Mucosa of stomach (tissue), 1 donor: ENCODE data around the gene ARMC6.

Experiments
- H3K27me3 ChIP-seq: one replicate; pipeline ENCODE4 v1.7.0; 2013; ENCODE audit warnings: mild to moderate bottlenecking, low read length; ENCODE audit not compliant: control insufficient read depth, insufficient read depth
- H3K36me3 ChIP-seq: one replicate; pipeline ENCODE4 v1.7.0; 2013; ENCODE audit warnings: low read length; ENCODE audit not compliant: control insufficient read depth, insufficient read depth
- H3K4me1 ChIP-seq: one replicate; pipeline ENCODE4 v1.7.0; 2013; ENCODE audit warnings: mild to moderate bottlenecking, low read length; ENCODE audit not compliant: control insufficient read depth, insufficient read depth
- H3K4me3 ChIP-seq: one replicate; pipeline ENCODE4 v1.7.0; 2013; ENCODE audit warnings: low read length
- H3K9ac ChIP-seq: one replicate; pipeline ENCODE4 v1.7.0; 2013; ENCODE audit warnings: mild to moderate bottlenecking, low read length, moderate library complexity
- H3K9me3 ChIP-seq: one replicate; pipeline ENCODE4 v1.7.0; 2013; ENCODE audit warnings: mild to moderate bottlenecking, low read length, moderate library complexity; ENCODE audit not compliant: control insufficient read depth
- donor health status: Pancreatic carcinoma.

Gene ARMC6

GRCh38 chr19:19033426-19034203 is at the start of gene ARMC6, which contains the start of gene SUGP2:
TSS of gene ARMC6 (plus strand) at chr19:19033603. CDS start at chr19:19034210, 607 bp downstream.
TSS of gene SUGP2 (minus strand) at chr19:19033517. CDS start at chr19:19031071, 2,446 bp downstream.
- Histone ChIP-seq H3K4me3 (peak within 1 kb of the TSS; percentile 77), H3K9ac (peak within 1 kb of the TSS; percentile 78), H3K36me3 (peaks cover 8% of the 10 kb centered on the region), H3K27me3 (no peaks in the 10 kb centered on the region), H3K4me1 (peaks cover 16% of the 10 kb centered on the region), H3K9me3 (no peaks in the 10 kb centered on the region)

DNA sequence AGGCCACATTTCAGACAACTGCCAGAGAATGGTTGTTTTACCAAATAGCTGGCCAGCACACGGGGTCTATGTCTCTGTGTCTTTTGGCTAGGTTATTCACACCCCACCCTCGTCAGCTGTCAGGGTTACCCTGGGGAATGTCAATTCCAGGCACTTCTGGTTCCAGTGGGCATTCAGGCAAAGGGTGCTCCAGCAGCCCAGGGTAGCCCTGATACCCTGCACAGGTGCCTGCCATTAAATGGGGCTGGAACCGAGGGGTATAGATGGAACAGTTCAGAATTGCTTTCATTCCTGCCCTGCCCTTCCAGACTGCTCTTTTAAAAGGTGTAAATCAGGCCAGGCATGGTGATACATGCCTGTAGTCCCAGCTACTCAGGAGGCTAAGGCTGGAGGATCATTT is 49.2 kb upstream of the ARMC6 start:
- Histone ChIP-seq H3K9ac (no peak overlapping the region), H3K4me3 (no peak overlapping the region), H3K4me1 (no peaks in the 10 kb centered on the region), H3K27me3 (peaks cover 10% of the 10 kb centered on the region), H3K9me3 (no peaks in the 10 kb centered on the region), H3K36me3 (no peaks in the 10 kb centered on the region)

GRCh38 chr19:18985257-18985656 is 48.1 kb upstream of the ARMC6 start:
- H3K36me3 ChIP-seq = no peaks in the 10 kb centered on the region
- peaks cover 10% of the 10 kb centered on the region for H3K27me3 ChIP-seq
- H3K9me3 ChIP-seq = no peaks in the 10 kb centered on the region
- H3K4me1 ChIP-seq = no peaks in the 10 kb centered on the region
- H3K4me3 ChIP-seq = no peak overlapping the region
- no peak overlapping the region for H3K9ac ChIP-seq

GRCh38 chr19:18987456-18987855 is 45.9 kb upstream of the ARMC6 start:
- H3K4me1 ChIP-seq = no peaks in the 10 kb centered on the region
- no peaks in the 10 kb centered on the region for H3K9me3 ChIP-seq
- H3K27me3 ChIP-seq = peaks cover 8% of the 10 kb centered on the region
- H3K36me3 ChIP-seq = no peaks in the 10 kb centered on the region
- H3K4me3 ChIP-seq = no peak overlapping the region
- H3K9ac ChIP-seq = no peak overlapping the region

GRCh38 chr19:18989316-18989715 is 44.1 kb upstream of the ARMC6 start:
- no peak overlapping the region for H3K4me3 ChIP-seq
- H3K9me3 ChIP-seq = no peaks in the 10 kb centered on the region
- H3K4me1 ChIP-seq = no peaks in the 10 kb centered on the region
- peaks cover 4% of the 10 kb centered on the region for H3K27me3 ChIP-seq
- H3K36me3 ChIP-seq = no peaks in the 10 kb centered on the region
- H3K9ac ChIP-seq = no peak overlapping the region

- H3K9ac ChIP-seq = no peak overlapping the region
- no peaks in the 10 kb centered on the region for H3K36me3 ChIP-seq
- no peaks in the 10 kb centered on the region for H3K4me1 ChIP-seq
- no peak overlapping the region for H3K4me3 ChIP-seq
- peaks cover 4% of the 10 kb centered on the region for H3K27me3 ChIP-seq
- H3K9me3 ChIP-seq = no peaks in the 10 kb centered on the region
Measured at GRCh38 chr19:18990128-18990708, 43.2 kb upstream of the ARMC6 start.

- Histone ChIP-seq H3K9ac (no peak overlapping the region), H3K36me3 (no peaks in the 10 kb centered on the region), H3K9me3 (no peaks in the 10 kb centered on the region), H3K4me3 (no peak overlapping the region), H3K27me3 (peaks cover 4% of the 10 kb centered on the region), H3K4me1 (no peaks in the 10 kb centered on the region)
Measured at GRCh38 chr19:18991006-18991405, 42.4 kb upstream of the ARMC6 start.

DNA sequence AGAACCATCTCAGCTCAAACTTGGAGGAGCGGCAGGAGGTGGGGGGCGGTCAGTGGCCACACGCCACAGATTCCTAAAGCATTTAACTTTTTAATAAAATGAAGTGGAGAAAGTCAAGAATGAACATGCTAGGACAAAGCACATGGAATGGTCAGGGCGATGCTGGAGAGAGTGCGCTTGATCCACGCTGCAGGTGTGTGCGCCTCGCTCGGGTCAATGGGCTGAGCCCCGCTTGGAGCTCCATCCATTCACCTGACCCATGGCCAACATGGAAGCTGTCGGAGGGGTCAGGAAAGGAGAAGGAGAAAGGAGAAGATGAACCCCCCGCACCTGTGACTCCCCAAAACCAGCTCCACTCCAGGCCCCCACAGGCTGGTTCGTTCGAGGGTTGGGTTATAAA is 41.9 kb upstream of the ARMC6 start:
- no peaks in the 10 kb centered on the region for H3K4me1 ChIP-seq
- no peak overlapping the region for H3K4me3 ChIP-seq
- H3K27me3 ChIP-seq = peaks cover 4% of the 10 kb centered on the region
- H3K36me3 ChIP-seq = no peaks in the 10 kb centered on the region
- no peak overlapping the region for H3K9ac ChIP-seq
- H3K9me3 ChIP-seq = no peaks in the 10 kb centered on the region

- peaks cover 3% of the 10 kb centered on the region for H3K27me3 ChIP-seq
- H3K4me3 ChIP-seq = no peak overlapping the region
- H3K9ac ChIP-seq = no peak overlapping the region
- H3K9me3 ChIP-seq = no peaks in the 10 kb centered on the region
- H3K36me3 ChIP-seq = no peaks in the 10 kb centered on the region
- H3K4me1 ChIP-seq = no peaks in the 10 kb centered on the region
Measured at GRCh38 chr19:18992696-18993095, 40.7 kb upstream of the ARMC6 start.

- Histone ChIP-seq H3K4me3 (no peak overlapping the region), H3K27me3 (no peaks in the 10 kb centered on the region), H3K9me3 (no peaks in the 10 kb centered on the region), H3K9ac (no peak overlapping the region), H3K36me3 (no peaks in the 10 kb centered on the region), H3K4me1 (no peaks in the 10 kb centered on the region)
Measured at GRCh38 chr19:18993115-18993514, 40.3 kb upstream of the ARMC6 start.

- peaks cover 5% of the 10 kb centered on the region for H3K36me3 ChIP-seq
- no peak overlapping the region for H3K4me3 ChIP-seq
- no peak overlapping the region for H3K9ac ChIP-seq
- no peaks in the 10 kb centered on the region for H3K27me3 ChIP-seq
- no peaks in the 10 kb centered on the region for H3K4me1 ChIP-seq
- no peaks in the 10 kb centered on the region for H3K9me3 ChIP-seq
Measured at GRCh38 chr19:18995804-18996241, 37.6 kb upstream of the ARMC6 start.

DNA sequence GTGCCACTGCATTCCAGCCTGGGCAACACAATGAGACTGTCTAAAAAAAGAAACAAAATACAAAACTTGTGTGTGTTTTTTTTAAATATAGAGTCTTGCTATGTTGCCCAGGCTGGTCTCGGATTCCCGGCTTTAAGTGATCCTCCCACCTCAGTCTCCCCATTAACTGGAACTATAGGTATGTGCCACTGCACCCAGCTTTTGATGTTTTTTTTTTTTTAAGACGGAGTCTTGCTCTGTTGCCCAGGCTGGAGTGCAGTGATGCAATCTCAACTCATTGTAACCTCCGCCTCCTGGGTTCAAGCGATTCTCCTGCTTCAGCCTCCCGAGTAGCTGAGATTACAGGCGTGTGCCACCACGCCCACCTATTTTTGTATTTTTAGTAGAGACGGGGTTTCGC is 37.1 kb upstream of the ARMC6 start:
- Histone ChIP-seq H3K9me3 (no peaks in the 10 kb centered on the region), H3K9ac (no peak overlapping the region), H3K36me3 (peaks cover 7% of the 10 kb centered on the region), H3K4me1 (no peaks in the 10 kb centered on the region), H3K4me3 (no peak overlapping the region), H3K27me3 (no peaks in the 10 kb centered on the region)
